HepG2 (cell line): Measurements from ENCODE around the gene DVL3. TPM values are rescaled to one million over a fixed set of nuclear protein-coding genes. Genes with fewer than 3 reads are reported as not detected.

ENCODE experiments used
- ATF7-NPFF ChIP-seq: sonication (generic); formaldehyde crosslinking; IDR thresholded peaks from 2 replicates; pipeline ENCODE4 v1.8.1; 2023; ENCODE audit warnings: mild to moderate bottlenecking, low read depth, missing genetic modification reagents, moderate library complexity
- CREM ChIP-seq, 2 experiments: sonication (generic) in 1 of 2; formaldehyde crosslinking in 1 of 2; IDR thresholded peaks; 2 replicates each; pipeline versions ENCODE4 v1.4.0 to v1.6.1; 2016 to 2020; ENCODE audit warnings: antibody characterized with exemption in 1 of 2, mild to moderate bottlenecking in 1 of 2, missing genetic modification reagents in 1 of 2
- GFI1 ChIP-seq: sonication (generic); formaldehyde crosslinking; IDR thresholded peaks from 2 replicates; pipeline ENCODE4 v1.5.0; 2020; ENCODE audit warnings: missing genetic modification reagents, mild to moderate bottlenecking, borderline replicate concordance
- GMEB2 ChIP-seq: IDR thresholded peaks from 2 replicates; pipeline ENCODE4 v1.6.1; 2016; ENCODE audit warnings: missing biosample characterization, missing genetic modification reagents, low read depth
- HDAC1 ChIP-seq: sonication (generic); formaldehyde crosslinking; IDR thresholded peaks from 2 replicates; pipeline ENCODE4 v1.5.1; 2020; ENCODE audit warnings: mild to moderate bottlenecking, missing genetic modification reagents
- HNRNPLL ChIP-seq: fragments of 200-400 bp; formaldehyde crosslinking; IDR thresholded peaks from 2 replicates; pipeline ENCODE4 v1.6.1; 2017; ENCODE audit warnings: mild to moderate bottlenecking, low read depth, low read length; ENCODE audit not compliant: poor library complexity, severe bottlenecking
- ISX ChIP-seq: sonication (generic); formaldehyde crosslinking; conservative IDR thresholded peaks from 2 replicates; pipeline ENCODE4 v1.5.0; 2020; ENCODE audit warnings: missing genetic modification reagents
- MTA1 ChIP-seq: sonication (generic); formaldehyde crosslinking; IDR thresholded peaks from 2 replicates; pipeline ENCODE4 v1.4.0; 2020; ENCODE audit warnings: missing genetic modification reagents, mild to moderate bottlenecking, borderline replicate concordance
- POLR2AphosphoS5 ChIP-seq: IDR thresholded peaks from 2 replicates; pipeline ENCODE4 v1.6.1; 2012; ENCODE audit warnings: low read depth, low read length
- RBM39 ChIP-seq: fragments of 200-400 bp; formaldehyde crosslinking; IDR thresholded peaks from one replicate; pipeline ENCODE4 v1.6.1; 2018; ENCODE audit warnings: antibody characterized with exemption, mild to moderate bottlenecking, low read depth, low read length; ENCODE audit not compliant: poor library complexity, severe bottlenecking
- SIN3B ChIP-seq: fragments of 150-350 bp; IDR thresholded peaks from 2 replicates; pipeline ENCODE4 v1.6.1; 2014; ENCODE audit warnings: low read length
- SPEN ChIP-seq: sonication (generic); formaldehyde crosslinking; IDR thresholded peaks from 2 replicates; pipeline ENCODE4 v1.5.1; 2020; ENCODE audit warnings: low read depth, mild to moderate bottlenecking, missing genetic modification reagents
- TEAD2 ChIP-seq: sonication (generic); formaldehyde crosslinking; IDR thresholded peaks from 2 replicates; pipeline ENCODE4 v1.9.0; 2021; ENCODE audit warnings: missing genetic modification reagents
- ZFP91 ChIP-seq: sonication (generic); formaldehyde crosslinking; IDR thresholded peaks from 2 replicates; pipeline ENCODE4 v1.9.0; 2022; ENCODE audit warnings: missing genetic modification reagents, mild to moderate bottlenecking, borderline replicate concordance
- ZNF282 ChIP-seq: fragments of 450-650 bp; IDR thresholded peaks from 2 replicates; pipeline ENCODE4 v1.6.1; 2018; ENCODE audit not compliant: partially characterized antibody
- ZNF563 ChIP-seq: sonication (generic); formaldehyde crosslinking; IDR thresholded peaks from 2 replicates; pipeline ENCODE4 v1.8.0; 2022; ENCODE audit warnings: mild to moderate bottlenecking, moderate library complexity, missing genetic modification reagents
- ZNF570 ChIP-seq: sonication (generic); formaldehyde crosslinking; IDR thresholded peaks from 2 replicates; pipeline ENCODE4 v1.4.0; 2020; ENCODE audit warnings: mild to moderate bottlenecking, missing genetic modification reagents, borderline replicate concordance
- ZNF891 ChIP-seq: sonication (generic); formaldehyde crosslinking; IDR thresholded peaks from 2 replicates; pipeline ENCODE4 v1.5.0; 2020; ENCODE audit warnings: mild to moderate bottlenecking, missing genetic modification reagents
- polyA plus RNA-seq, 8 experiments: library from polyadenylated mRNA; depleted of rRNA in 3 of 8; stranded (reverse) in 7 of 8; unstranded in 1 of 8; fragments of >200 nt; fragmentation: Illumina TruSeq in 4 of 8; extraction: Trizol in 4 of 8; gene quantifications; 2 replicates each; pipeline versions ENCODE4 v1.2.1 to v1.2.3, GENCODE V29; 2011 to 2016; ENCODE audit warnings: low read depth in 4 of 8, missing spikeins in 1 of 8, mixed read lengths in 1 of 8; ENCODE audit not compliant: insufficient read depth in 1 of 8
- total RNA-seq, 5 experiments: library from RNA; depleted of rRNA; stranded (reverse); fragments of >200 nt; fragmentation: Illumina TruSeq; extraction: Trizol; gene quantifications; 2 replicates each; pipeline ENCODE4 v1.2.3, GENCODE V29; 2016; ENCODE audit warnings: low read depth in 1 of 5
- TF ChIP-seq, protein P1 (sequence below): sonication (generic); formaldehyde crosslinking; IDR thresholded peaks from 2 replicates; pipeline ENCODE4 v1.4.0; 2020; ENCODE audit warnings: mild to moderate bottlenecking, missing genetic modification reagents
- TF ChIP-seq, protein P2 (sequence below): sonication (generic); formaldehyde crosslinking; conservative IDR thresholded peaks from 2 replicates; pipeline ENCODE4 v1.4.0; 2020; ENCODE audit warnings: missing genetic modification reagents

The DVL3 gene
- total and polyA plus RNA-seq, 2 of the 13 experiments (the other 11 are each of a cell fraction or from before 2014, with no cell fraction given), result 29.0 to 36.1 TPM

GRCh38 chr3:184186184-184186901, 31.2 kb downstream of the DVL3 start, which contains the start of gene ABCF3 (continued):
- TF ChIP-seq, protein P1, sequence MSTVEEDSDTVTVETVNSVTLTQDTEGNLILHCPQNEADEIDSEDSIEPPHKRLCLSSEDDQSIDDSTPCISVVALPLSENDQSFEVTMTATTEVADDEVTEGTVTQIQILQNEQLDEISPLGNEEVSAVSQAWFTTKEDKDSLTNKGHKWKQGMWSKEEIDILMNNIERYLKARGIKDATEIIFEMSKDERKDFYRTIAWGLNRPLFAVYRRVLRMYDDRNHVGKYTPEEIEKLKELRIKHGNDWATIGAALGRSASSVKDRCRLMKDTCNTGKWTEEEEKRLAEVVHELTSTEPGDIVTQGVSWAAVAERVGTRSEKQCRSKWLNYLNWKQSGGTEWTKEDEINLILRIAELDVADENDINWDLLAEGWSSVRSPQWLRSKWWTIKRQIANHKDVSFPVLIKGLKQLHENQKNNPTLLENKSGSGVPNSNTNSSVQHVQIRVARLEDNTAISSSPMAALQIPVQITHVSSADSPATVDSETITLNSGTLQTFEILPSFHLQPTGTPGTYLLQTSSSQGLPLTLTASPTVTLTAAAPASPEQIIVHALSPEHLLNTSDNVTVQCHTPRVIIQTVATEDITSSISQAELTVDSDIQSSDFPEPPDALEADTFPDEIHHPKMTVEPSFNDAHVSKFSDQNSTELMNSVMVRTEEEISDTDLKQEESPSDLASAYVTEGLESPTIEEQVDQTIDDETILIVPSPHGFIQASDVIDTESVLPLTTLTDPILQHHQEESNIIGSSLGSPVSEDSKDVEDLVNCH, result 0 out of 2 replicates have a peak, but pooled peaks have one; percentile 37
- TF ChIP-seq MTA1, result peak; percentile 40; the same call in 1 of the 2 replicates
- TF ChIP-seq ZNF282, result no peak
- TF ChIP-seq ZNF891 (CRISPR knock-in tag), result peak; percentile 58
- peak; percentile 65; the same call in 1 of the 2 replicates for TF ChIP-seq SIN3B
- peak; percentile 2 for TF ChIP-seq RBM39
- no peak; the same call in 1 of the 2 replicates for TF ChIP-seq CREM (IDR thresholded peaks at IDR 0.05)
- no peak for TF ChIP-seq CREM (CRISPR knock-in tag; IDR thresholded peaks at IDR 0.05)
- peak; percentile 86 for TF ChIP-seq HNRNPLL
- peak; percentile 67; the same call in 1 of the 2 replicates for TF ChIP-seq ZFP91 (CRISPR knock-in tag)
- no peak for TF ChIP-seq ISX
- TF ChIP-seq POLR2AphosphoS5, result peak; percentile 79
- peak; percentile 76; the same call in 1 of the 2 replicates for TF ChIP-seq ZNF563
- TF ChIP-seq ATF7-NPFF (CRISPR knock-in tag), result peak; percentile 48; the same call in 1 of the 2 replicates
- no peak for TF ChIP-seq ZNF570
- 0 out of 2 replicates have a peak, but pooled peaks have one; percentile 61 for TF ChIP-seq GFI1 (CRISPR knock-in tag)
- peak; percentile 81 for TF ChIP-seq HDAC1 (CRISPR knock-in tag)
- TF ChIP-seq GMEB2 (CRISPR knock-in tag), result peak; percentile 1; the same call in 1 of the 2 replicates
- TF ChIP-seq TEAD2 (CRISPR knock-in tag), result no peak
- TF ChIP-seq, protein P2, sequence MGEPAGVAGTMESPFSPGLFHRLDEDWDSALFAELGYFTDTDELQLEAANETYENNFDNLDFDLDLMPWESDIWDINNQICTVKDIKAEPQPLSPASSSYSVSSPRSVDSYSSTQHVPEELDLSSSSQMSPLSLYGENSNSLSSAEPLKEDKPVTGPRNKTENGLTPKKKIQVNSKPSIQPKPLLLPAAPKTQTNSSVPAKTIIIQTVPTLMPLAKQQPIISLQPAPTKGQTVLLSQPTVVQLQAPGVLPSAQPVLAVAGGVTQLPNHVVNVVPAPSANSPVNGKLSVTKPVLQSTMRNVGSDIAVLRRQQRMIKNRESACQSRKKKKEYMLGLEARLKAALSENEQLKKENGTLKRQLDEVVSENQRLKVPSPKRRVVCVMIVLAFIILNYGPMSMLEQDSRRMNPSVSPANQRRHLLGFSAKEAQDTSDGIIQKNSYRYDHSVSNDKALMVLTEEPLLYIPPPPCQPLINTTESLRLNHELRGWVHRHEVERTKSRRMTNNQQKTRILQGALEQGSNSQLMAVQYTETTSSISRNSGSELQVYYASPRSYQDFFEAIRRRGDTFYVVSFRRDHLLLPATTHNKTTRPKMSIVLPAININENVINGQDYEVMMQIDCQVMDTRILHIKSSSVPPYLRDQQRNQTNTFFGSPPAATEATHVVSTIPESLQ (CRISPR knock-in tag), result no peak
- TF ChIP-seq SPEN (CRISPR knock-in tag), result peak; percentile 16; the same call in 1 of the 2 replicates
